Measurements from ENCODE around the gene TPSB2.
"Not testable (repeated sequence)": the region's sequence is repeated elsewhere in the genome, so short reads cannot be mapped to it uniquely, and the experiment has no call there.

TPSB2 gene

GRCh38 chr16:1200014-1200627, 29.9 kb downstream of the TPSB2 start:
- no peak for DNase-seq (ENCODE audit: low read depth, low spot score)

- DNase-seq (ENCODE audit: low read depth, low spot score): no peak
Observed at GRCh38 chr16:1199347-1200013, 30.5 kb downstream of the TPSB2 start.

GRCh38 chr16:1198671-1199346, 31.2 kb downstream of the TPSB2 start:
- not testable (repeated sequence) for DNase-seq (ENCODE audit: low read depth, low spot score)

- no peak for DNase-seq (ENCODE audit: low read depth, low spot score)
Observed at GRCh38 chr16:1198194-1198593, 31.8 kb downstream of the TPSB2 start.

GRCh38 chr16:1197237-1197866, 32.6 kb downstream of the TPSB2 start:
- no peak for DNase-seq (ENCODE audit: low read depth, low spot score)

GRCh38 chr16:1196494-1196893, 33.5 kb downstream of the TPSB2 start:
- no peak for DNase-seq (ENCODE audit: low read depth, low spot score)

GRCh38 chr16:1195393-1195666, 34.7 kb downstream of the TPSB2 start:
- no peak for DNase-seq (ENCODE audit: low read depth, low spot score)

GRCh38 chr16:1194665-1195392, 35.2 kb downstream of the TPSB2 start:
- DNase-seq (ENCODE audit: low read depth, low spot score): no peak

GRCh38 chr16:1193825-1194581, 36.0 kb downstream of the TPSB2 start:
- no peak for DNase-seq (ENCODE audit: low read depth, low spot score)

GRCh38 chr16:1193143-1193824, 36.7 kb downstream of the TPSB2 start:
- DNase-seq (ENCODE audit: low read depth, low spot score): no peak

GRCh38 chr16:1192384-1193073, 37.5 kb downstream of the TPSB2 start:
- DNase-seq (ENCODE audit: low read depth, low spot score): no peak

GRCh38 chr16:1190789-1191188, 39.2 kb downstream of the TPSB2 start:
- DNase-seq (ENCODE audit: low read depth, low spot score): not testable (repeated sequence)

GRCh38 chr16:1189455-1189854, 40.5 kb downstream of the TPSB2 start:
- DNase-seq (ENCODE audit: low read depth, low spot score): no peak

GRCh38 chr16:1188432-1189189, 41.4 kb downstream of the TPSB2 start:
- DNase-seq (ENCODE audit: low read depth, low spot score): no peak

- DNase-seq (ENCODE audit: low read depth, low spot score): not testable (repeated sequence)
Observed at GRCh38 chr16:1185460-1186207, 44.4 kb downstream of the TPSB2 start.

- no peak for DNase-seq (ENCODE audit: low read depth, low spot score)
Observed at GRCh38 chr16:1184980-1185379, 45.0 kb downstream of the TPSB2 start.

- no peak for DNase-seq (ENCODE audit: low read depth, low spot score)
Observed at GRCh38 chr16:1184156-1184868, 45.7 kb downstream of the TPSB2 start.

All from activated CD4-positive, CD25-positive, alpha-beta regulatory T cell treated with anti-CD3 and anti-CD28 coated beads, Interleukin-2, amount 50 U/mL, for 16 hours (primary cell).